Fibroblast of lung (primary cell): Measurements from ENCODE around the gene PCDHA9. TPM values are rescaled to one million over a fixed set of nuclear protein-coding genes. Genes with fewer than 3 reads are reported as not detected.
A peak's percentile ranks its signal among the peaks of the same experiment; 100 is the strongest.

Experiments used
- DNase-seq, 2 donors: peaks; one replicate each; pipeline versions ENCODE4 v3.0.0 to v3.0.0-alpha.2; 2010; ENCODE audit warnings: low read depth in 2 of 2
- H2AFZ ChIP-seq: 2 replicates; pipeline ENCODE4 v1.5.1; 2012; ENCODE audit warnings: low read length, control low read depth, inconsistent platforms
- H3K27ac ChIP-seq: 2 replicates; pipeline ENCODE4 v1.5.1; 2011; ENCODE audit warnings: low read length, control low read depth; ENCODE audit not compliant: insufficient read depth
- H3K27me3 ChIP-seq: 2 replicates; pipeline ENCODE4 v1.5.1; 2011; ENCODE audit warnings: mild to moderate bottlenecking, low read length; ENCODE audit not compliant: control insufficient read depth, insufficient read depth
- H3K36me3 ChIP-seq: 2 replicates; pipeline ENCODE4 v1.5.1; 2011; ENCODE audit warnings: low read length; ENCODE audit not compliant: control insufficient read depth, insufficient read depth
- H3K4me1 ChIP-seq: 2 replicates; pipeline ENCODE4 v1.5.1; 2011; ENCODE audit warnings: low read length; ENCODE audit not compliant: control insufficient read depth, insufficient read depth; ENCODE audit errors: extremely low read depth
- H3K4me2 ChIP-seq: 2 replicates; pipeline ENCODE4 v1.5.1; 2011; ENCODE audit warnings: low read length, control low read depth; ENCODE audit not compliant: insufficient read depth; ENCODE audit errors: extremely low read depth
- H3K4me3 ChIP-seq, 4 experiments: fragments of 200-600 bp in 1 of 4; sonication (generic) in 1 of 4; replicated peaks in 1 of 4; 2 replicates each; pipeline ENCODE4 v1.5.1; 2011 to 2016; ENCODE audit warnings: low read length in 4 of 4, low read depth in 3 of 4, mild to moderate bottlenecking in 3 of 4, control low read depth in 2 of 4, inconsistent platforms in 1 of 4, mixed read lengths in 1 of 4; ENCODE audit not compliant: insufficient read depth in 1 of 4; ENCODE audit errors: control extremely low read depth in 1 of 4
- H3K79me2 ChIP-seq: 2 replicates; pipeline ENCODE4 v1.5.1; 2012; ENCODE audit warnings: mild to moderate bottlenecking, low read length, inconsistent platforms; ENCODE audit not compliant: control insufficient read depth, insufficient read depth
- H3K9ac ChIP-seq: 2 replicates; pipeline ENCODE4 v1.5.1; 2011; ENCODE audit warnings: mild to moderate bottlenecking, low read length, control low read depth; ENCODE audit not compliant: insufficient read depth
- H3K9me3 ChIP-seq: 2 replicates; pipeline ENCODE4 v1.5.1; 2012; ENCODE audit warnings: low read depth, low read length; ENCODE audit not compliant: control insufficient read depth, insufficient read depth
- H4K20me1 ChIP-seq: 2 replicates; pipeline ENCODE4 v1.5.1; 2011; ENCODE audit warnings: low read length; ENCODE audit not compliant: control insufficient read depth, insufficient read depth; ENCODE audit errors: extremely low read depth
- CTCF ChIP-seq, 2 donors: IDR thresholded peaks in 1 of 2; conservative IDR thresholded peaks in 1 of 2; 1 replicate in 1 of 2; 2 replicates in 1 of 2; pipeline ENCODE4 v1.5.1; 2011 to 2012; ENCODE audit warnings: low read length in 2 of 2, control low read depth in 1 of 2, inconsistent platforms in 1 of 2, low read depth in 1 of 2, mild to moderate bottlenecking in 1 of 2
- EZH2 ChIP-seq: IDR thresholded peaks from 2 replicates; pipeline ENCODE4 v1.5.1; 2012; ENCODE audit warnings: low read length, control low read depth, mild to moderate bottlenecking; ENCODE audit errors: missing control alignments
- polyA plus RNA-seq, 2 donors: library from polyadenylated mRNA; depleted of rRNA in 1 of 2; stranded (reverse) in 1 of 2; unstranded in 1 of 2; fragments of >200 nt; gene quantifications; 2 replicates each; pipeline ENCODE4 v1.2.1, GENCODE V29; 2011 to 2012; ENCODE audit warnings: missing spikeins in 1 of 2
- total RNA-seq: library from RNA; depleted of rRNA; stranded (reverse); fragments of >200 nt; gene quantifications from 2 replicates; pipeline ENCODE4 v1.2.1, GENCODE V29; 2014

The PCDHA9 gene
- total and polyA plus RNA-seq, 2 donors (not counting 1 experiment from before 2014, with no cell fraction given), result 0.03 to 0.33 TPM

- Histone ChIP-seq H2AFZ (peak within 1 kb of the TSS; percentile 30), H3K79me2 (no peaks in the 10 kb centered on the region), H4K20me1 (no peaks in the 10 kb centered on the region), H3K4me3 (peak within 1 kb of the TSS in 1 of 4 experiments; percentile 30), H3K9me3 (no peaks in the 10 kb centered on the region), H3K27ac (no peak within 1 kb of the TSS), H3K4me1 (no peaks in the 10 kb centered on the region), H3K27me3 (no peaks in the 10 kb centered on the region), H3K36me3 (no peaks in the 10 kb centered on the region), H3K9ac (no peak within 1 kb of the TSS), H3K4me2 (no peak within 1 kb of the TSS)
- peak in 1 of 2 donors; percentile 2 for DNase-seq
- TF ChIP-seq EZH2, result no peak
- no peak for TF ChIP-seq CTCF (conservative IDR thresholded peaks at IDR 0.05 in 1 of 2, IDR thresholded peaks at IDR 0.05 in 1 of 2; ENCODE audit: low read depth in 1 of 2, low read length in 2 of 2)
Observed at GRCh38 chr5:140855772-140856674, 7.8 kb downstream of the PCDHA9 start, which contains the start of gene PCDHA10. TSS of gene PCDHA10 (plus strand) at chr5:140855897. CDS start at chr5:140856049, 152 bp downstream.

- Histone ChIP-seq H3K9me3 (no peaks in the 10 kb centered on the region), H3K27ac (no peak overlapping the region), H3K4me1 (no peaks in the 10 kb centered on the region), H3K27me3 (no peaks in the 10 kb centered on the region), H2AFZ (no peak overlapping the region), H4K20me1 (no peaks in the 10 kb centered on the region), H3K4me3 (no peak overlapping the region), H3K36me3 (no peaks in the 10 kb centered on the region), H3K9ac (no peak overlapping the region), H3K79me2 (no peaks in the 10 kb centered on the region), H3K4me2 (no peak overlapping the region)
- TF ChIP-seq CTCF (conservative IDR thresholded peaks at IDR 0.05 in 1 of 2, IDR thresholded peaks at IDR 0.05 in 1 of 2; ENCODE audit: low read depth in 1 of 2, low read length in 2 of 2) (no peak), EZH2 (no peak)
- no peak for DNase-seq
Observed at GRCh38 chr5:140857177-140857986, 9.2 kb downstream of the PCDHA9 start.

- Histone ChIP-seq H4K20me1 (no peaks in the 10 kb centered on the region), H3K4me3 (no peak overlapping the region), H2AFZ (no peak overlapping the region), H3K9ac (no peak overlapping the region), H3K9me3 (no peaks in the 10 kb centered on the region), H3K27me3 (no peaks in the 10 kb centered on the region), H3K4me1 (no peaks in the 10 kb centered on the region), H3K36me3 (no peaks in the 10 kb centered on the region), H3K79me2 (no peaks in the 10 kb centered on the region), H3K4me2 (no peak overlapping the region), H3K27ac (no peak overlapping the region)
- DNase-seq, result no peak
- TF ChIP-seq CTCF (conservative IDR thresholded peaks at IDR 0.05 in 1 of 2, IDR thresholded peaks at IDR 0.05 in 1 of 2; ENCODE audit: low read depth in 1 of 2, low read length in 2 of 2) (no peak), EZH2 (no peak)
Observed at GRCh38 chr5:140857987-140858240, 9.7 kb downstream of the PCDHA9 start.
